H1 (cell line): ENCODE data around the gene PAX9. TPM values are rescaled to one million over a fixed set of nuclear protein-coding genes. Genes with fewer than 3 reads are reported as not detected.

Experiments used
- CTCF ChIA-PET: fragments of 300-600 bp; sonication (Branson Sonifier 250); formaldehyde crosslinking; loops from one replicate; lab custom pipeline; 2021; ENCODE audit not compliant: partially characterized antibody; lab: Charles Lee
- POLR2A ChIA-PET: fragments of 300-600 bp; sonication (Branson Sonifier 250); formaldehyde crosslinking; loops from one replicate; lab custom pipeline; 2021; ENCODE audit warnings: inconsistent platforms; ENCODE audit not compliant: partially characterized antibody; lab: Charles Lee
- DNase-seq, 2 experiments: peaks; one replicate each; pipeline versions ENCODE4 v3.0.0 to v3.0.0-alpha.2; 2010 to 2022; ENCODE audit warnings: low spot score in 2 of 2, low read depth in 1 of 2, mixed read lengths in 1 of 2
- FAIRE-seq: peaks from 2 replicates; lab custom pipeline; 2011; peaks lifted over from hg19 to GRCh38; lab: Jason Lieb, UNC
- H2AFZ ChIP-seq: 2 replicates; pipeline ENCODE4 v1.8.1; 2012; ENCODE audit warnings: low read length, inconsistent platforms
- H2AK5ac ChIP-seq: 2 replicates; pipeline ENCODE4 v1.6.1; 2013; ENCODE audit warnings: low read depth, low read length
- H2BK120ac ChIP-seq: replicated peaks from 2 replicates; pipeline ENCODE3; 2013; ENCODE audit warnings: low read depth, low read length, inconsistent platforms
- H2BK12ac ChIP-seq: 2 replicates; pipeline ENCODE4 v1.6.1; 2013; ENCODE audit warnings: low read depth, low read length
- H2BK15ac ChIP-seq: 2 replicates; pipeline ENCODE4 v1.6.1; 2013; ENCODE audit warnings: low read length
- H2BK20ac ChIP-seq: 2 replicates; pipeline ENCODE4 v1.6.1; 2013; ENCODE audit warnings: low read length
- H2BK5ac ChIP-seq: 2 replicates; pipeline ENCODE4 v1.6.1; 2013; ENCODE audit warnings: low read depth, low read length
- H3K14ac ChIP-seq: 2 replicates; pipeline ENCODE4 v1.6.1; 2013; ENCODE audit warnings: inconsistent platforms; ENCODE audit not compliant: insufficient read length
- H3K18ac ChIP-seq: 2 replicates; pipeline ENCODE4 v1.6.1; 2013; ENCODE audit warnings: low read length; ENCODE audit errors: extremely low read depth
- H3K23ac ChIP-seq: 2 replicates; pipeline ENCODE4 v1.6.1; 2013; ENCODE audit warnings: inconsistent platforms; ENCODE audit not compliant: insufficient read length
- H3K23me2 ChIP-seq: 2 replicates; pipeline ENCODE4 v1.6.1; 2013; ENCODE audit warnings: low read depth, low read length
- H3K27ac ChIP-seq: 2 replicates; pipeline ENCODE4 v1.6.1; 2011; ENCODE audit warnings: low read depth, low read length, inconsistent platforms
- H3K27me3 ChIP-seq, 4 experiments: replicated peaks in 1 of 4; 1 replicate in 1 of 4; 2 replicates in 3 of 4; pipeline versions ENCODE4 v1.6.1 to v1.8.1; 2011 to 2013; ENCODE audit warnings: low read length in 3 of 4, mild to moderate bottlenecking in 3 of 4, inconsistent platforms in 2 of 4, mixed read lengths in 2 of 4, moderate library complexity in 1 of 4; ENCODE audit not compliant: control insufficient read depth in 3 of 4, insufficient read depth in 3 of 4; ENCODE audit errors: extremely low read depth in 1 of 4
- H3K36me3 ChIP-seq, 4 experiments: 2 replicates each; pipeline versions ENCODE4 v1.6.1 to v1.8.1; 2011 to 2013; ENCODE audit warnings: mild to moderate bottlenecking in 4 of 4, low read length in 3 of 4, moderate library complexity in 2 of 4, control low read depth in 1 of 4, inconsistent platforms in 1 of 4; ENCODE audit not compliant: insufficient read depth in 4 of 4, control insufficient read depth in 2 of 4
- H3K4ac ChIP-seq: replicated peaks from 2 replicates; pipeline ENCODE3; 2013; ENCODE audit warnings: low read length, low read depth, mixed read lengths, inconsistent platforms; ENCODE audit not compliant: insufficient read length
- H3K4me1 ChIP-seq, 4 experiments: replicated peaks in 1 of 4; 1 replicate in 1 of 4; 2 replicates in 3 of 4; pipeline versions ENCODE4 v1.6.1 to v1.8.1; 2011 to 2013; ENCODE audit warnings: low read length in 3 of 4, inconsistent platforms in 2 of 4, mixed read lengths in 1 of 4; ENCODE audit not compliant: insufficient read depth in 4 of 4, control insufficient read depth in 3 of 4
- H3K4me2 ChIP-seq, 2 experiments: 2 replicates each; pipeline versions ENCODE4 v1.6.1 to v1.8.1; 2011 to 2013; ENCODE audit warnings: low read depth in 2 of 2, low read length in 2 of 2, control low read depth in 1 of 2, inconsistent platforms in 1 of 2, mild to moderate bottlenecking in 1 of 2; ENCODE audit not compliant: insufficient read depth in 1 of 2
- H3K4me3 ChIP-seq, 4 experiments: fragments of 200-600, 300-600 bp in 1 of 4; sonication (generic), shearing (Covaris generic), sonication (Bioruptor Twin) in 1 of 4; 2 replicates each; pipeline versions ENCODE4 v1.5.1 to v1.8.1; 2011 to 2016; ENCODE audit warnings: low read length in 4 of 4, low read depth in 3 of 4, control low read depth in 2 of 4, inconsistent platforms in 2 of 4, mild to moderate bottlenecking in 2 of 4, mixed read lengths in 1 of 4, moderate library complexity in 1 of 4; ENCODE audit not compliant: insufficient read depth in 2 of 4; ENCODE audit errors: extremely low read depth in 1 of 4
- H3K56ac ChIP-seq: replicated peaks from 2 replicates; pipeline ENCODE3; 2013; ENCODE audit warnings: low read depth, mild to moderate bottlenecking, mixed read lengths, low read length, inconsistent platforms; ENCODE audit not compliant: insufficient read length
- H3K79me1 ChIP-seq: 2 replicates; pipeline ENCODE4 v1.6.1; 2013; ENCODE audit warnings: low read depth, low read length, control low read depth
- H3K79me2 ChIP-seq, 2 experiments: 2 replicates each; pipeline versions ENCODE4 v1.6.1 to v1.8.1; 2012 to 2013; ENCODE audit warnings: low read length in 2 of 2, mild to moderate bottlenecking in 2 of 2, inconsistent platforms in 1 of 2; ENCODE audit not compliant: insufficient read depth in 2 of 2, control insufficient read depth in 1 of 2
- H3K9ac ChIP-seq, 4 experiments: replicated peaks in 1 of 4; 1 replicate in 1 of 4; 2 replicates in 3 of 4; pipeline versions ENCODE4 v1.6.1 to v1.8.1; 2011 to 2013; ENCODE audit warnings: low read depth in 3 of 4, low read length in 3 of 4, control low read depth in 2 of 4, mild to moderate bottlenecking in 2 of 4, moderate library complexity in 2 of 4, inconsistent platforms in 1 of 4; ENCODE audit errors: extremely low read depth in 1 of 4
- H3K9me3 ChIP-seq, 2 experiments: 2 replicates each; pipeline versions ENCODE4 v1.6.1 to v1.8.1; 2012 to 2013; ENCODE audit warnings: mild to moderate bottlenecking in 2 of 2, moderate library complexity in 2 of 2, control low read depth in 1 of 2, inconsistent platforms in 1 of 2, low read depth in 1 of 2, low read length in 1 of 2, mixed read lengths in 1 of 2; ENCODE audit not compliant: insufficient read depth in 2 of 2
- H4K20me1 ChIP-seq, 2 experiments: replicated peaks in 1 of 2; 2 replicates each; pipeline versions ENCODE3 to v1.8.1; 2011 to 2013; ENCODE audit warnings: inconsistent platforms in 2 of 2, low read length in 2 of 2, mild to moderate bottlenecking in 1 of 2; ENCODE audit not compliant: insufficient read depth in 2 of 2, control insufficient read depth in 1 of 2
- H4K5ac ChIP-seq: 2 replicates; pipeline ENCODE4 v1.6.1; 2013; ENCODE audit warnings: low read length, low read depth, mixed read lengths, inconsistent platforms; ENCODE audit not compliant: insufficient read length
- H4K8ac ChIP-seq: 2 replicates; pipeline ENCODE4 v1.8.0; 2013; ENCODE audit warnings: mild to moderate bottlenecking, moderate library complexity, low read length, inconsistent platforms; ENCODE audit not compliant: insufficient read depth; ENCODE audit errors: extremely low read depth
- H4K91ac ChIP-seq: replicated peaks from 2 replicates; pipeline ENCODE3; 2013; ENCODE audit warnings: low read length, mixed read lengths, inconsistent platforms; ENCODE audit not compliant: insufficient read length
- CREB1 ChIP-seq: IDR thresholded peaks from 2 replicates; pipeline ENCODE4 v1.6.1; 2012; ENCODE audit warnings: inconsistent platforms
- GABPA ChIP-seq: IDR thresholded peaks from 2 replicates; pipeline ENCODE4 v1.6.1; 2011; ENCODE audit warnings: mild to moderate bottlenecking, low read length, moderate library complexity, borderline replicate concordance; ENCODE audit not compliant: insufficient read depth
- POLR2A ChIP-seq, 2 experiments: IDR thresholded peaks; 1 replicate in 1 of 2; 2 replicates in 1 of 2; pipeline ENCODE4 v1.6.1; 2011; ENCODE audit warnings: low read depth in 2 of 2, low read length in 2 of 2, mild to moderate bottlenecking in 2 of 2; ENCODE audit errors: control extremely low read depth in 1 of 2
- POU5F1 ChIP-seq: IDR thresholded peaks from 2 replicates; pipeline ENCODE4 v1.6.1; 2011; ENCODE audit warnings: low read depth, mild to moderate bottlenecking, low read length, moderate library complexity
- WGBS, 2 experiments: shearing (Covaris generic) in 1 of 2; methylation state at CpG; one replicate each; pipeline versions ENCODE4 v1.1.6 to v1.1.7; 2013 to 2015; ENCODE audit warnings: low lambda C conversion rate in 2 of 2, mixed read lengths in 2 of 2, inconsistent platforms in 1 of 2, low coverage in 1 of 2, missing lambda C conversion rate in 1 of 2; ENCODE audit not compliant: insufficient replicate concordance in 2 of 2, insufficient coverage in 1 of 2, insufficient read length in 1 of 2; ENCODE audit errors: extremely low coverage in 1 of 2, missing lambda C conversion rate in 1 of 2; 5-methylcytosine and 5-hydroxymethylcytosine counted together
- polyA plus RNA-seq, 7 experiments: library from polyadenylated mRNA; depleted of rRNA in 3 of 7; stranded (reverse) in 5 of 7; unstranded in 2 of 7; fragments of >200 nt in 5 of 7; fragments of 200-250 nt in 2 of 7; gene quantifications; 1 replicate in 5 of 7; 2 replicates in 1 of 7; 4 replicates in 1 of 7; pipeline versions ENCODE4 v1.2.1 to v1.2.3, GENCODE V29; 2011 to 2013; ENCODE audit warnings: missing spikeins in 2 of 7, mixed read lengths in 2 of 7
- total RNA-seq: library from RNA; stranded (reverse); fragmentation: NEBNext Ultra II Directional; extraction: Animal tissue kit (Norgen Biotek cat#: 25700); gene quantifications from 2 replicates; pipeline ENCODE4 v1.2.1, GENCODE V29; 2021
- TF ChIP-seq, protein P1 (sequence below), 3 experiments: IDR thresholded peaks; 1 replicate in 2 of 3; 2 replicates in 1 of 3; pipeline versions ENCODE4 v1.5.1 to v1.6.1; 2011; ENCODE audit warnings: low read length in 3 of 3, mild to moderate bottlenecking in 3 of 3, inconsistent platforms in 2 of 3, low read depth in 1 of 3, moderate library complexity in 1 of 3; ENCODE audit not compliant: insufficient read depth in 1 of 3; ENCODE audit errors: control extremely low read depth in 1 of 3
- TF ChIP-seq, protein P2 (sequence below): IDR thresholded peaks from 2 replicates; pipeline ENCODE4 v1.6.1; 2011; ENCODE audit warnings: low read depth, mild to moderate bottlenecking, low read length; ENCODE audit not compliant: insufficient read depth

PAX9 gene
- total and polyA plus RNA-seq, 2 of the 8 experiments (the other 6 are each of a cell fraction or from before 2014, with no cell fraction given) = 0.05 TPM; not detected in 1

DNA sequence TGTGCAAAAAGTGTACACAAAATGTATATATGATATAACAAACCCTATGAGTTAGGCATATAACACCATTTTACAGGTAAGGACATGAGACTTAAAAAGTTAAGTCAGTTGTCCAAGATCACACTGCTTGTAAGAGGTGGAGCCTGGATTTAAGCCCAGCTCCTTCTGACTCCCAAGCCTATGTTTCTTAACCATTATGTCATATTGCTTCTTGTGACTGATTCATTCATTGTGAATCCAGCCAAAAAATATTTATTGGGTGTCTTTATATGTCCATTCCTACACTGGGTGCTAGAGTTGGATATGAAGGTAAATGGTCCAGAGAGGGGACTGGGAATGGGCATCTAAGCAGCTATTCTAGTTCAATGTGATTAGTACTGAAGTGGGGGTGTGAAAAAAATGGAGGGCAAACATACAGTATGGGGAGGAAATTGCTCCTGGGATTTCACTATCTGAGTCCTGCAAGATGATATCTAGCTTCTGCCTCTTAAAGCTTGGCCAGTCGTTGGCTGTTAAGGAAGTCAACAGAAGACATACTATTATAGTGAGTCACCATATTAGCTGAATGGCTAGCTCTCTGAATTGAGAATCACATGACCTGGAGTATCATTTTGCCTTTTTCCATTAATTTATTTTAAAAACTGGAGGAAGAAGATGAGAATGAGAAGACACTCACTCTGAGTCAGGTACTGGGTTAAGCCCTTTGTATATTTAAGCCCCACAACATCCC lies 28.8 kb downstream of the PAX9 start:
- Histone ChIP-seq H3K4me2 (no peak overlapping the region), H3K9me3 (no peaks in the 10 kb centered on the region), H2BK15ac (no peak overlapping the region), H3K9ac (no peak overlapping the region), H3K79me1 (no peaks in the 10 kb centered on the region), H3K4ac (no peak overlapping the region), H2AFZ (no peak overlapping the region), H3K4me3 (no peak overlapping the region), H2BK20ac (no peak overlapping the region), H3K23ac (no peak overlapping the region), H3K79me2 (no peaks in the 10 kb centered on the region), H3K4me1 (no peaks in the 10 kb centered on the region), H3K36me3 (no peaks in the 10 kb centered on the region), H2BK120ac (no peak overlapping the region), H2BK12ac (no peak overlapping the region), H2BK5ac (no peak overlapping the region), H3K18ac (no peak overlapping the region), H4K5ac (no peak overlapping the region), H3K23me2 (no peaks in the 10 kb centered on the region), H3K14ac (no peak overlapping the region), H3K27ac (no peak overlapping the region), H2AK5ac (no peak overlapping the region), H4K91ac (no peak overlapping the region), H4K8ac (no peak overlapping the region), H3K56ac (no peak overlapping the region), H4K20me1 (no peaks in the 10 kb centered on the region), H3K27me3 (no peaks in the 10 kb centered on the region)
- FAIRE-seq = no peak
- CTCF ChIA-PET = interaction anchor here (1.0 to 1.3 kb wide), 3 partner anchors 10 to 28 kb away, joined by 3 read pairs; no protein-coding TSS in a partner anchor
- TF ChIP-seq, protein P1, sequence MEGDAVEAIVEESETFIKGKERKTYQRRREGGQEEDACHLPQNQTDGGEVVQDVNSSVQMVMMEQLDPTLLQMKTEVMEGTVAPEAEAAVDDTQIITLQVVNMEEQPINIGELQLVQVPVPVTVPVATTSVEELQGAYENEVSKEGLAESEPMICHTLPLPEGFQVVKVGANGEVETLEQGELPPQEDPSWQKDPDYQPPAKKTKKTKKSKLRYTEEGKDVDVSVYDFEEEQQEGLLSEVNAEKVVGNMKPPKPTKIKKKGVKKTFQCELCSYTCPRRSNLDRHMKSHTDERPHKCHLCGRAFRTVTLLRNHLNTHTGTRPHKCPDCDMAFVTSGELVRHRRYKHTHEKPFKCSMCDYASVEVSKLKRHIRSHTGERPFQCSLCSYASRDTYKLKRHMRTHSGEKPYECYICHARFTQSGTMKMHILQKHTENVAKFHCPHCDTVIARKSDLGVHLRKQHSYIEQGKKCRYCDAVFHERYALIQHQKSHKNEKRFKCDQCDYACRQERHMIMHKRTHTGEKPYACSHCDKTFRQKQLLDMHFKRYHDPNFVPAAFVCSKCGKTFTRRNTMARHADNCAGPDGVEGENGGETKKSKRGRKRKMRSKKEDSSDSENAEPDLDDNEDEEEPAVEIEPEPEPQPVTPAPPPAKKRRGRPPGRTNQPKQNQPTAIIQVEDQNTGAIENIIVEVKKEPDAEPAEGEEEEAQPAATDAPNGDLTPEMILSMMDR (IDR thresholded peaks at IDR 0.05; ENCODE audit: control extremely low read depth in 1 of 3, insufficient read depth in 1 of 3, low read depth in 1 of 3, low read length in 3 of 3) = no peak
- TF ChIP-seq POU5F1 (no peak), CREB1 (no peak), POLR2A (IDR thresholded peaks at IDR 0.05; ENCODE audit: control extremely low read depth in 1 of 2, low read depth in 2 of 2, low read length in 2 of 2) (no peak), GABPA (no peak)
- TF ChIP-seq, protein P2, sequence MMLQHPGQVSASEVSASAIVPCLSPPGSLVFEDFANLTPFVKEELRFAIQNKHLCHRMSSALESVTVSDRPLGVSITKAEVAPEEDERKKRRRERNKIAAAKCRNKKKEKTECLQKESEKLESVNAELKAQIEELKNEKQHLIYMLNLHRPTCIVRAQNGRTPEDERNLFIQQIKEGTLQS = no peak
- 79% methylated on average over 1 of the region's 1 CpG; no CpG with 5 or more reads in 1 of the 2 experiments for WGBS, 2 experiments
- POLR2A ChIA-PET = no interaction called here
- DNase-seq = no peak
